Astrocyte (in vitro differentiated cells and primary cell): ENCODE measurements around the gene PXDN. TPM values are rescaled to one million over a fixed set of nuclear protein-coding genes. Genes with fewer than 3 reads are reported as not detected.

Source experiments
- DNase-seq: peaks from one replicate; pipeline ENCODE4 v3.0.0-alpha.2; 2010; ENCODE audit warnings: low read depth
- FAIRE-seq: peaks from 2 replicates; lab custom pipeline; 2011; peaks lifted over from hg19 to GRCh38; lab: Jason Lieb, UNC
- H2AFZ ChIP-seq: 2 replicates; pipeline ENCODE4 v1.6.0; 2012; ENCODE audit warnings: low read depth, low read length, inconsistent platforms
- H3K27ac ChIP-seq: 2 replicates; pipeline ENCODE4 v1.5.1; 2011; ENCODE audit warnings: low read depth, low read length, inconsistent platforms
- H3K27me3 ChIP-seq: 2 replicates; pipeline ENCODE4 v1.6.0; 2011; ENCODE audit warnings: low read length, inconsistent platforms; ENCODE audit not compliant: insufficient read depth
- H3K36me3 ChIP-seq: 2 replicates; pipeline ENCODE4 v1.5.1; 2011; ENCODE audit warnings: low read length, inconsistent platforms; ENCODE audit not compliant: insufficient read depth
- H3K4me1 ChIP-seq: 2 replicates; pipeline ENCODE4 v1.5.1; 2011; ENCODE audit warnings: low read length, inconsistent platforms; ENCODE audit not compliant: insufficient read depth
- H3K4me2 ChIP-seq: 2 replicates; pipeline ENCODE4 v1.6.0; 2012; ENCODE audit warnings: low read length, inconsistent platforms
- H3K4me3 ChIP-seq: 2 replicates; pipeline ENCODE4 v1.5.1; 2011; ENCODE audit warnings: low read depth, mild to moderate bottlenecking, low read length, inconsistent platforms; ENCODE audit not compliant: insufficient read depth
- H3K79me2 ChIP-seq: 2 replicates; pipeline ENCODE4 v1.6.0; 2012; ENCODE audit warnings: mild to moderate bottlenecking, low read length, inconsistent platforms; ENCODE audit not compliant: insufficient read depth
- H3K9ac ChIP-seq: 2 replicates; pipeline ENCODE4 v1.6.0; 2012; ENCODE audit warnings: mild to moderate bottlenecking, low read length, inconsistent platforms
- H3K9me3 ChIP-seq: 2 replicates; pipeline ENCODE4 v1.5.1; 2012; ENCODE audit warnings: low read depth, mild to moderate bottlenecking, low read length, inconsistent platforms; ENCODE audit not compliant: insufficient read depth
- H4K20me1 ChIP-seq: 2 replicates; pipeline ENCODE4 v1.6.0; 2012; ENCODE audit warnings: low read length, inconsistent platforms; ENCODE audit not compliant: insufficient read depth
- H3K27ac Mint-ChIP-seq: one replicate; pipeline ENCODE4 v1.8.0; 2021; ENCODE audit warnings: mild to moderate bottlenecking, mixed read lengths; ENCODE audit not compliant: unreplicated experiment
- H3K27me3 Mint-ChIP-seq: one replicate; pipeline ENCODE4 v1.8.0; 2021; ENCODE audit warnings: low read depth, mixed read lengths; ENCODE audit not compliant: unreplicated experiment
- H3K36me3 Mint-ChIP-seq: one replicate; pipeline ENCODE4 v1.8.0; 2021; ENCODE audit warnings: low read depth, mixed read lengths; ENCODE audit not compliant: unreplicated experiment
- H3K4me1 Mint-ChIP-seq: one replicate; pipeline ENCODE4 v1.8.0; 2021; ENCODE audit warnings: low read depth, mixed read lengths; ENCODE audit not compliant: unreplicated experiment
- H3K4me3 Mint-ChIP-seq: one replicate; pipeline ENCODE4 v1.8.0; 2021; ENCODE audit warnings: mild to moderate bottlenecking, moderate library complexity, mixed read lengths; ENCODE audit not compliant: unreplicated experiment
- H3K9me3 Mint-ChIP-seq: one replicate; pipeline ENCODE4 v1.8.0; 2021; ENCODE audit warnings: mild to moderate bottlenecking, mixed read lengths; ENCODE audit not compliant: unreplicated experiment
- CTCF ChIP-seq: IDR thresholded peaks from 2 replicates; pipeline ENCODE4 v1.5.1; 2011; ENCODE audit warnings: low read depth, mild to moderate bottlenecking, inconsistent platforms, low read length, moderate library complexity; ENCODE audit not compliant: insufficient read depth
- EZH2 ChIP-seq: IDR thresholded peaks from 2 replicates; pipeline ENCODE4 v1.6.1; 2012; ENCODE audit warnings: mild to moderate bottlenecking, low read length, inconsistent platforms; ENCODE audit not compliant: insufficient read depth
- total RNA-seq: library from RNA; stranded (reverse); gene quantifications from 2 replicates; pipeline ENCODE4 v1.2.1, GENCODE V29; 2021

The PXDN gene
- total RNA-seq, 1 donor from 2014 or later: 417 TPM

GRCh38 chr2:1659951-1660565, 84.3 kb downstream of the PXDN start:
- no peaks in the 10 kb centered on the region for H3K27me3 Mint-ChIP-seq
- Histone ChIP-seq H3K27me3 (no peaks in the 10 kb centered on the region), H4K20me1 (peaks cover 12% of the 10 kb centered on the region), H3K9ac (no peak overlapping the region), H3K79me2 (peaks cover 14% of the 10 kb centered on the region), H3K4me1 (peaks cover 12% of the 10 kb centered on the region), H3K36me3 (peaks cover 50% of the 10 kb centered on the region), H2AFZ (no peak overlapping the region), H3K27ac (no peak overlapping the region), H3K9me3 (no peaks in the 10 kb centered on the region), H3K4me3 (no peak overlapping the region), H3K4me2 (no peak overlapping the region)
- no peaks in the 10 kb centered on the region for H3K9me3 Mint-ChIP-seq
- TF ChIP-seq EZH2: no peak
- no peak for TF ChIP-seq CTCF
- H3K27ac Mint-ChIP-seq: no peak overlapping the region
- FAIRE-seq: no peak
- no peaks in the 10 kb centered on the region for H3K4me1 Mint-ChIP-seq
- no peak for DNase-seq
- H3K4me3 Mint-ChIP-seq: no peak overlapping the region
- H3K36me3 Mint-ChIP-seq: peaks cover 27% of the 10 kb centered on the region

GRCh38 chr2:1658394-1659151, 85.7 kb downstream of the PXDN start:
- H3K27ac ChIP-seq: no peak overlapping the region
- no peak overlapping the region for H2AFZ ChIP-seq
- peaks cover 14% of the 10 kb centered on the region for H3K79me2 ChIP-seq
- DNase-seq (no peak), FAIRE-seq (no peak)
- peaks cover 3% of the 10 kb centered on the region for H3K4me1 Mint-ChIP-seq
- TF ChIP-seq CTCF (no peak), EZH2 (no peak)
- H3K4me2 ChIP-seq: no peak overlapping the region
- no peaks in the 10 kb centered on the region for H3K9me3 Mint-ChIP-seq
- H3K4me1 ChIP-seq: peaks cover 26% of the 10 kb centered on the region
- H3K27me3 ChIP-seq: no peaks in the 10 kb centered on the region
- H3K36me3 Mint-ChIP-seq: peaks cover 25% of the 10 kb centered on the region
- H3K27me3 Mint-ChIP-seq: no peaks in the 10 kb centered on the region
- H3K4me3 Mint-ChIP-seq: no peak overlapping the region
- H3K36me3 ChIP-seq: peaks cover 39% of the 10 kb centered on the region
- H4K20me1 ChIP-seq: no peaks in the 10 kb centered on the region
- no peak overlapping the region for H3K4me3 ChIP-seq
- H3K9me3 ChIP-seq: no peaks in the 10 kb centered on the region
- H3K9ac ChIP-seq: no peak overlapping the region
- H3K27ac Mint-ChIP-seq: peak overlapping the region; percentile 84
